ENCODE data around the gene ZNF138. TPM values are rescaled to one million over a fixed set of nuclear protein-coding genes. Genes with fewer than 3 reads are reported as not detected.

Gene ZNF138
- total RNA-seq, 1 donor from 2014 or later = 61.2 TPM

DNA sequence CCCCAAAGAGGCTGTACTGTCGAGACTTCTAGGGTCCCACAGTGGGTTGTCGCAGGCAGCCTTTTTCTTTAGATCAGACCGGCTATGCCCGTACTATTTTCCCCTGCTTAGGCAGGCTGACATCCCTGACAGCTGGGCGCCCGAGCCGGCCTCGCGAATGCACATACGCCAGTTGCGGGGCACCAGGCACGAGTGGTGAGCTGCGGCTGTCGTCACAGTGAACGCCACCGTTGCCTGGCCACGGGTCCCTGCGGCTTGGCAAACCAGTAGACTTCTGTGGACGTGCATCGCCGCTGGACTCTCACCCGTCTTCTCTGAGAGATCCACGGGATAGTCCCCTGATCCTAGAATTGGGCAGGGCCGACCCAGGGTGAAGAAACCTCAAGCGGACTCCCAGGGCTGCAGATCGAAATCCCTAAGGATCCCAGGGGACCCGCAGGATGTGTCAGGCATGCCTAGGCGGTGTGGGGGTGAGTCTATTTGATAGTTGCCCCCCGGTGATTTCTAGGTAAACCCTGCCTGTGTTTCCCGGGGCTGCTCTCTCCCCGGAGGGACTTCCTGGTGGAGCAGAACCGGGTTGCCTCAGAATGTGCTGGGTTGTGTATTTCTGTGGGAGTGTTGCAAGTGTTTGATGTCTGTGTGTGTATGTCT is 75.8 kb downstream of the ZNF138 start:
- Mint-ChIP-seq H3K36me3 (no peaks in the 10 kb centered on the region), H3K27ac (no peak overlapping the region), H3K9me3 (peaks cover 32% of the 10 kb centered on the region), H3K27me3 (ENCODE audit: insufficient read depth, low read depth) (peaks cover 22% of the 10 kb centered on the region), H3K4me3 (no peak overlapping the region), H3K4me1 (no peaks in the 10 kb centered on the region)
- DNase-seq (ENCODE audit: low spot score) = no peak
- no peaks in the 10 kb centered on the region for H3K27me3 ChIP-seq
- no peaks in the 10 kb centered on the region for H3K4me1 ChIP-seq
- no peaks in the 10 kb centered on the region for H3F3A ChIP-seq (ENCODE audit: low read depth)
- no peaks in the 10 kb centered on the region for H3K79me2 ChIP-seq (ENCODE audit: low read depth)
- TF ChIP-seq, protein P1, sequence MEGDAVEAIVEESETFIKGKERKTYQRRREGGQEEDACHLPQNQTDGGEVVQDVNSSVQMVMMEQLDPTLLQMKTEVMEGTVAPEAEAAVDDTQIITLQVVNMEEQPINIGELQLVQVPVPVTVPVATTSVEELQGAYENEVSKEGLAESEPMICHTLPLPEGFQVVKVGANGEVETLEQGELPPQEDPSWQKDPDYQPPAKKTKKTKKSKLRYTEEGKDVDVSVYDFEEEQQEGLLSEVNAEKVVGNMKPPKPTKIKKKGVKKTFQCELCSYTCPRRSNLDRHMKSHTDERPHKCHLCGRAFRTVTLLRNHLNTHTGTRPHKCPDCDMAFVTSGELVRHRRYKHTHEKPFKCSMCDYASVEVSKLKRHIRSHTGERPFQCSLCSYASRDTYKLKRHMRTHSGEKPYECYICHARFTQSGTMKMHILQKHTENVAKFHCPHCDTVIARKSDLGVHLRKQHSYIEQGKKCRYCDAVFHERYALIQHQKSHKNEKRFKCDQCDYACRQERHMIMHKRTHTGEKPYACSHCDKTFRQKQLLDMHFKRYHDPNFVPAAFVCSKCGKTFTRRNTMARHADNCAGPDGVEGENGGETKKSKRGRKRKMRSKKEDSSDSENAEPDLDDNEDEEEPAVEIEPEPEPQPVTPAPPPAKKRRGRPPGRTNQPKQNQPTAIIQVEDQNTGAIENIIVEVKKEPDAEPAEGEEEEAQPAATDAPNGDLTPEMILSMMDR (IDR thresholded peaks at IDR 0.05) = no peak
- TF ChIP-seq EZH2phosphoT487 (IDR thresholded peaks at IDR 0.05) = no peak
- TF ChIP-seq EZH2 (IDR thresholded peaks at IDR 0.05) = no peak
- H4K20me1 ChIP-seq (ENCODE audit: low read depth) = no peaks in the 10 kb centered on the region
- H3K4me3 ChIP-seq = no peak overlapping the region
- no peaks in the 10 kb centered on the region for H3K36me3 ChIP-seq
- H3K27ac ChIP-seq = no peak overlapping the region
- H3K4me2 ChIP-seq = no peak overlapping the region
- no peak overlapping the region for H2AFZ ChIP-seq (replicated peaks)
- H3K9me3 ChIP-seq (ENCODE audit: low read depth) = no peaks in the 10 kb centered on the region
- no peak overlapping the region for H3K9ac ChIP-seq

DNA sequence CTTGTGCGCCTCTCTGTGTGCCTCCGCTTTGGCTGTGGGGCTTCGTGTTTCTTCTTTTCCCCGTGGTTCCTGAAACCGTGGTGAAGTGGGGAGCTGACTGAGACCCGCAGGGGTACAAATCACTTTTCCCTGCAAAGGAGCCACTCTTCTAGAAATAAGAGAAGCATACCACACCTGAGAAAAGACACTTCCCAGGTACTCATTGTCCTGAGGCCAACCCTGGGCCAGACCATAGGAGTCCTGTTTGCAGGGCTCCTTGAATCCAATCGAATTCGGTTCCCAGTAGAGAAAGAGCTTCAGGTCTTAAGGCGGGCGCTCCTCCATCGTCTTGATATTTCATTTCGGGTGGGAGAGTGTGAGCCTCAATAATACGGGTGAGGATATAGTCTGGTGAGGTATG is 76.4 kb downstream of the ZNF138 start:
- Histone ChIP-seq H3K79me2 (ENCODE audit: low read depth) (no peaks in the 10 kb centered on the region), H2AFZ (replicated peaks) (no peak overlapping the region), H3K27me3 (no peaks in the 10 kb centered on the region), H3K9ac (no peak overlapping the region), H3F3A (ENCODE audit: low read depth) (no peaks in the 10 kb centered on the region), H3K36me3 (no peaks in the 10 kb centered on the region), H3K4me2 (no peak overlapping the region), H3K4me1 (no peaks in the 10 kb centered on the region), H3K9me3 (ENCODE audit: low read depth) (no peaks in the 10 kb centered on the region), H3K4me3 (no peak overlapping the region), H4K20me1 (ENCODE audit: low read depth) (no peaks in the 10 kb centered on the region), H3K27ac (no peak overlapping the region)
- TF ChIP-seq EZH2 (IDR thresholded peaks at IDR 0.05) (no peak), EZH2phosphoT487 (IDR thresholded peaks at IDR 0.05) (no peak)
- TF ChIP-seq, protein P1 (IDR thresholded peaks at IDR 0.05) = no peak
- no peak for DNase-seq (ENCODE audit: low spot score)
- no peaks in the 10 kb centered on the region for H3K4me1 Mint-ChIP-seq
- H3K27me3 Mint-ChIP-seq (ENCODE audit: insufficient read depth, low read depth) = peaks cover 22% of the 10 kb centered on the region
- H3K9me3 Mint-ChIP-seq = peaks cover 36% of the 10 kb centered on the region
- H3K27ac Mint-ChIP-seq = no peak overlapping the region
- no peaks in the 10 kb centered on the region for H3K36me3 Mint-ChIP-seq
- no peak overlapping the region for H3K4me3 Mint-ChIP-seq

DNA sequence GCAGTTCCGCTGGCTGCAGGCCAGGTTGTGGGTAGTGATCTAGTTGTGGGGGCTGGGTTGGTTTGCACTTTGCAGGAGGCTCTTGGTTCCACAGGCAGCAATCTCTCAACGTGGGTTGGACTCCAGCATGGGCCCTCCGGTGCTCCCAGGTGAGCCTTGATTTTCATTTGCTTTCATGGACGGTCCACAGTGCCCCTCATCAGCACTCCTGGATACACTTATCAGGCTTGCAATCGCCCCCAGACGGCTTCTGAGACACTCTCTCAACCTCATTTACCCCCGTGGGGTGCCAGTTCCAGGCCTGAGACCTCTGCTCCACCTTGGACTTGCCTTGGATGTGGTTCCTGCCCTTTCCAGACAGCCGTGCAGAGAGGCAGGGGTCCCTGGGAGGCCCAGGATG is 77.5 kb downstream of the ZNF138 start:
- Histone ChIP-seq H3K27ac (no peak overlapping the region), H3K4me2 (no peak overlapping the region), H3F3A (ENCODE audit: low read depth) (no peaks in the 10 kb centered on the region), H3K4me3 (no peak overlapping the region), H3K36me3 (no peaks in the 10 kb centered on the region), H3K9me3 (ENCODE audit: low read depth) (no peaks in the 10 kb centered on the region), H3K79me2 (ENCODE audit: low read depth) (no peaks in the 10 kb centered on the region), H3K27me3 (no peaks in the 10 kb centered on the region), H4K20me1 (ENCODE audit: low read depth) (no peaks in the 10 kb centered on the region), H2AFZ (replicated peaks) (no peak overlapping the region), H3K9ac (no peak overlapping the region), H3K4me1 (no peaks in the 10 kb centered on the region)
- TF ChIP-seq, protein P1 (IDR thresholded peaks at IDR 0.05) = no peak
- TF ChIP-seq EZH2 (IDR thresholded peaks at IDR 0.05) (no peak), EZH2phosphoT487 (IDR thresholded peaks at IDR 0.05) (no peak)
- no peaks in the 10 kb centered on the region for H3K36me3 Mint-ChIP-seq
- peaks cover 40% of the 10 kb centered on the region for H3K9me3 Mint-ChIP-seq
- no peak overlapping the region for H3K4me3 Mint-ChIP-seq
- peaks cover 22% of the 10 kb centered on the region for H3K27me3 Mint-ChIP-seq (ENCODE audit: insufficient read depth, low read depth)
- no peak overlapping the region for H3K27ac Mint-ChIP-seq
- no peak for DNase-seq (ENCODE audit: low spot score)
- peaks cover 3% of the 10 kb centered on the region for H3K4me1 Mint-ChIP-seq
